SKM-1 treated with dmso at 0.1 percent for 144 hours (cell line): ENCODE measurements around the gene DNAJB12.
"Not testable (repeated sequence)": the region's sequence is repeated elsewhere in the genome, so short reads cannot be mapped to it uniquely, and the experiment has no call there.

Source experiments
- DNase-seq: peaks from one replicate; lab custom pipeline; 2025; ENCODE audit not compliant: unreplicated experiment; lab: John Stamatoyannopoulos, UW

The DNAJB12 gene

DNA sequence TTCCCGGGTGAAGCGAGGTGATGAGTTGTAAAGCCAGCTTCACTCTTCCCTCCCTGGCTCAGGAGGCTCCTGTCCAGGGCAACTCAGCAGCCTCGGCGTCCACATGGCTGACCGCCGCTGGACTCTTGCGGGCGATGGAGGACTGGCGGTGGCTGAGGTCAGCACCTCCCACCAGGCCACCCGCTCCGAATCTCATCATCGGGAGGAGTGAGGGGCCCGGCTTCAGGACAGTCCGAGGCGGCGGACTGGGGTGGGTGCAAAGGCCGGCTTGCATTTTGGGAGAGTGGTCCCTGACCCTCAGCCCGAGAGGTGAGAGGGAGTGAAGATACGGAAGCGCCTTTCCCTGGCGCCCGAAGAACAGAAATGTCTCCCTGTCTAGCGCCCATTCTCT, 759 bp downstream of the DNAJB12 start:
- no peak for DNase-seq

DNA sequence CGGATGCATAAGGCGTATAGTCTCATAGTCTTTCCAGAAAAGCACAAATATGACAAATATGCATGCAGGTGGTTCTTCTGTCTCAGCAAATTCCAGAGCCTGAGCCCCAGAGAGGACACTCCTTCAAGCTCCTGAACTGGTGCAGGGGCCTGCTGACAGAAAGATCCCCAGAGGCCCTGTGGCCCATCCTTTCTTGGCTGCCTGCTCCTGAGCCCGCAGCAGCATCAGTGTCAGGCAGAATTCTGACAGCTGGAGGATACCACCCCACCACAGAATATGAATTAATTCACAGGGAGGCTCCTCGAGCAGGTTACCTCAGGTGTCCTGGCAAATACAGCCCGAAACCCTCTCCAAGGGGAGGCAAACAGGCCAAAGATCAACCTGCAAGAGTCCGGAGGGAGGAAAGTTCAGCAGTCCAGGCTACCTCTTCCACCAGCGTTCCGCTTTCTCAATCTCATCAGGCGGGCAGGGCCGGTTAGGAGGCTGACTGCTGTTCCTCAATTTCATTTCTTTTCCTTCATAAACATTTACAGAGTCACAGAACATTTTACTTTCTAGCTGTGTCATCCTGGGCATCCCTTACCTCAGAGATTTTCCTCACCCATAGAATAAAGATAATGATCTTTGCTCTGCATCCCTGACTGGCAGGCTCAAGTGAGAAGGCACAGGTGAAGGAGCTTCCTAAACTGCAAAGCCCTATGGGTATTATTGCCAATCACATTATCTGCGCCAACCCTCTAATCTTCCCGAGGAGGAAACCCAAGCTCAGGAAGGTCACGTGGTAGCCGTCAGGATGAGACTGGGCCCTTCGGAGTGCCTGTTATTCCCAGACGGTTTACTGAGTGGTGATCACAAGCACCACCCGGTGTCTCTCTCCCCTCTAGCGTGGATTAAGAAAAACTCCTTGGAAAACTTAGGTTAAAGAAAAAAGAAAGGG, 1.4 kb downstream of the DNAJB12 start:
- no peak for DNase-seq

DNA sequence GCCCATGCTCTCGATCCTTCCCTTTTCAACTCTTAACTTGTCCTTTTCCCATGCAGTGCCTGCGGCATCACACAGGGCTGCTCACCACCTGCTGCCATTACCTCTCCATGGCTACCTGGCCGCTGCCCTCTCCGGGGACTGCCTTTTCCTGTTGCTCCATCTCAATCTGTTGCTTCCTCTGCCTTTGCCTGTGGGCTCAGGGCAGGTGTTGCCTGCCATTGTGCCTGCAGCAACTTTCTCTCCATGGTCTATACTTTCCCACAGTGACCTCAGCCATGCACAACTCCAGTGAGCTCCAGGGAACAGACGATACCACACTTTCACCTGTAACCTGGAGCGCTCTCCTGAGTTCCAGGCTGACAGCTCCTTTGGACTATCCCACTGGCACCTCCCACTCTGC, 3.2 kb downstream of the DNAJB12 start:
- DNase-seq: no peak

DNA sequence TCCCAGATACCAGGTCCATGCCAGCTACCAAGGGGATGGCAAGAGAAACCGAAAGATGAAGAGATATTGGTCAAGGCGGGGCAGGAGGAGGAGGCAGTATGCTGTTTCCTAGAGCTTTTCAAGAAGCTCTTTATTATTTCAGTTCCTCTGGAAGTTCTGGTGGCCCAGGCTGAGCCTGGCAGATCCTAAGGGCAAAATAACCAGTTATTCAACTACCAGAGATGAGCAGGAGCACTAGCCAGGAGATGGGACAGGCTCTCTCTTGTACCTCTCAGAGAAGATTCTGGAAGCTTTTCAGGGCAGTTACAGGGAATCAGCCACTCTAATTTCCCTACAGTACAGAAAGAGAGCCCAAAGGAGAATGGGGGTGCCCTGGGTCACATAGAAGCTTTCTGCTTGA, 5.3 kb downstream of the DNAJB12 start:
- DNase-seq: no peak

DNA sequence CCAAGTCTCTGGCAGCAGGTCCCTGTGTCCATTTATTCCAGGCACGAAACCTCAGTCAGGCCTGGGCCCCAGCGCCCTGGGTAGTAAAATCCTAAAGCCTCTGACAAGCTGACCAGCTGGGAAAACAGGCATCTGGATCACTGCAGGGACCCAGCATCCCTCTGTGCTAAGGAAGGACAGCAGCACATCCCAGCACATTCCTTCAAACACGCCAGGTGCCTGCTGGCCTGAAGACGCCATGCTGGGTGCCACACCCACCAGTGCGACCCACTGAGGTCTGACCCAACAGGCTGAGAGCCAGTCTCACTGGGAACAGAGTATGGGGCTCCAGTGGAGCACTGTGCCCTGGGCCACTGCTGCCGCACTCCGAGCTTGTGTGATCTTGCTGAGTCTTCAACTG, 6.4 kb downstream of the DNAJB12 start:
- no peak for DNase-seq

DNA sequence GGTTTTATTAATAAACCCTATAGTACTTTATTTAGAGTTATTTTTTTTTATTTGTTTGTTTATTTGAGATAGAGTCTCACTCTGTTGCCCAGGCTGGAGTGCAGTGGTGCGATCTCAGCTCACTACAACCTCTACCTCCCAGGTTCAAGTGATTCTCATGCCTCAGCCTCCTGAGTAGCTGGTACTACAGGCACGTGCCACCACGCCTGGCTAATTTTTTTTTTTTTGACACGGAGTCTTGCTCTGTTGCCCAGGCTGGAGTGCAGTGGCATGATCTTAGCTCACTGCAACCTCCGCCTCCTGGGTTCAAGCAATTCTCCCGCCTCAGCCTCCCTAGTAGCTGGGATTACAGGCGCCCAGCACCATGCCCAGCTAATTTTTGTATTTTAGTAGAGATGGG, 8.6 kb downstream of the DNAJB12 start:
- DNase-seq: not testable (repeated sequence)

DNA sequence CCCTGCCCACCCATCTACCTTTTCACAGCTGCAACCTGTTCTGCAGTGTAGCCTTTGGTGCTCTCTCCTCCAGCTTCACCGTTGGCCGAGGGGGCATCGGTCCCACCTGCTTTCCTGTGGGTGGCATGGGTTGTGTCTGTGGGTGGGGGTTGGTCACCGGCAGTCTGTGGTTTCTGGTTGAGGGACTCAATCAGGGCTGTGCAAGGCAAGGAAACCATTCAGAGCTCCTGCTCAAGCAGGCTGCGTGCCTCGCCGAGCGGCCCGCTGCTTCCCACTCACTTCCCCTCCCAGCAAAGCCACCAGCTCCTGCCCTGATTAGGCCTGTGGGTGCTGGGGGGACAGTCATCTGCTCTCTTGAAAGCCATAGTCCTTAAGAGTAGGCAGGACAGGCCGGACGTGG, 9.8 kb downstream of the DNAJB12 start:
- DNase-seq: no peak

DNA sequence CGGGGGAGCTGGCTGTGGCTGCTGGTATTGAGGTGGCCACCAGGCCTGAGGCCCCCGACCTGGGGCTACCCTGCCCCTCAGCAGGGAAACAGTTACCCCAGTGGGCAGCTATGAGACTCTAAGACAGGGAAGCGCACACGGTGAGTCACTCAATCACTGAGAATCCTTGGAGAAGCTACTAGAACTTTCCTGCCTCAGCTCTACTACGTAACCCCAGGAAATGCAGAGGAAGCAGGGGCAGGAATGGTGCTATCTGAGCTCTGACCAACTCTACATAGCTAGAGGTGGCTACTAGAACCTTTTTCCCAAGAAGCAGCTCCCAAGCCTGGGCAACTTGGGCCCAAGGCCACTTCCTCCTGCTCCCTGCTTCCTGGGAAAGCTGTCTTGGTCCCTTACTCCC, 11.8 kb downstream of the DNAJB12 start:
- DNase-seq: no peak

DNA sequence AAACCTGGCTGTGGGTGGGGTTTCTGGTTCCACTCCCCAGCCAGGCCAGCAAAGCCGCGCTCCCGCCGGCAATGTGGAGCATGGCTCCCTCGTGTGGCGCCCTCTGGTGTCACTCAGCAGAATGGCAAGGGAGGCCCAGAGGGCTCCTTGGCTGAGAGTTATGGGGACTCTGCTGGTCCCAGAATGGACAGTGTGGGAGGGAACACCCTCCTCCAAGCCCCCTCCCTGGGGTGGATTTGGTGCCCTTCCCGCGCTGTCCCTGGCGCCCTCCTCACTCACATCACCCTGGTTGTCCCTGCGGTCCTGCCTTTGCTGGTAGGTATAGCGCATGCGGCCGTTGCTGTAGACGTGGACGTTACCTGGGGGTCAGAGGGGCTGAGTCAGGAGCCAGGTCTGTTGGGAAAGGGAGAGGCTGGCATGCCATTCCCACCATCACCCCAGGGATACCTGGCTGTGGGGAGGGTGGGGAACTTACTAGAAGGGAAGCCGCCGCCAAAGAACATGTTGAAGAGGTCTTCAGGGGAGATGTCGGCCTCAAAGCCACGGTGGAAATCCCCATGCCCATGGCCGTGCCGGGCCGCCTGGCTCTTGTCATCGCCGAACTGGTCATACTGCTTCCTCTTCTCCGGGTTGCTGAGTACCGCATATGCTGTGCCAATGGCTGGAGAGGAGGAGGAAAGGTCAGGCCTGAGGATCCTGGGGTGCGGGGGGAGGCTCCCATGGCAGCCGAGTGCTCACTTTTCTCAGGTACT, 14.0 kb downstream of the DNAJB12 start:
- DNase-seq: peak; percentile 50

DNA sequence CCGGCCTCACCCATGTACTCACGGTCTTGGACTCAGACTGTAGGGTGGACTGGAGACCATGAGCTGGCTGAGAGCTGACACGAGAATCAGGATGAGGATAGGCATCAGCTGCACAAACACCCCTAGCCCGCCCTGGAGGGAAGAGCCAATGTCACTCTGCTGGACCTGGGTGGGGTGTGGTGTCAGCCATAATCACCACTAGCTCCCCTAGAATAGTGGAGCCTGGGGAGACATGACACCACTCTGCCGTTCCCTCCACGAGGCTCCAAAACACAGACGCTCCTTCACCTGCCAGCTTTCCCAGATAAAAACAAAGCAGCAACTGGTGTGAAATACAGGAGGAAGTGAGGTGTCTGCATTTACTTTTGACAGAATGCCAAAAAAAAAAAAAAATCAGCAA, 16.5 kb downstream of the DNAJB12 start:
- no peak for DNase-seq

DNA sequence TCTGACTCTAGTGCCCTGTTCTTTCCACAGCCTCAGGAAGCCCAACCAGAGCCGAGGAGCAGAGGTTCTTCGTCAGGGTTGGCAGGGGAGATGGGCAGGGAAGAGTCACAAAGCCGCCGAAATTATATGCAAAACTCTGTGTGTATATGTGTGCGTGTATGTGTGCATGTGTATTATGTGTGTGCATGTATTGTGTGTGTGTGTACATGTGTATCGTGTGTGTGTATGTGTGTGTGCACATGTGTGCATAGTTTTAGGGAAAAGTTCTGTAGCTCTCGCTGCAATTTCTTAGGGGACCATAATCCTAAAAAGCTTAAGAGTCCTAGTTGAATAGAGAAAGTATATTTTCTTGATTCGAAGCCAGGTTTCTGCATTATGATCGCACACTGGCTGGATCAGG, 17.0 kb downstream of the DNAJB12 start:
- no peak for DNase-seq

DNA sequence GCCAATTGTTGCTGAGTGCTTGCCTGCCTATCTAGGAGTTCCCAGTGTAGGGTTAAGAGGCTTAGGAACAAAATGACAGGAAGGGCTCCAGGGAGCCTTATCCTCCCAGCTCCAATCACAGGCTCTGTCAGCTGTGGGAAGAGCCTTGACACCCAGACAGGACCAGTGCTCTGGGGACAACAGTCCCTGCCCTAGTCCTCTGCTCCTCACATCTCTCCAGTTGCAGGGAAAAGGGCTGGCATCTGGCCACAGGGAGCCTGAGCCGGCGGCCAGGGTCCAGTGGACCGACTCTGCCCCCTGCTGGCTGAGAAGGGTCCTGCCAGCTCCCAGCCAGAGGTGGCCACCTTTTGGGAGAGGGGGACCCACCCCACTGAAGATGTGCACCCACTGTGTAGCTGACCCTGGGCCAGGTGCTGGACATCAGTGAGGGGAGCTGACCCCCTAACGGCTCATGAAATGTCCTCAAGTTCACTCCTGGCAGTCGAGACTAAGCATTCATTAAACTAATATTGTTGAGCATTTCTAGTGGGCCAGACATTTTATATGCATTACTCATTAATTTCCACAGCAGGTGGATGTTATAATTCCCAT, 17.6 kb downstream of the DNAJB12 start:
- peak; percentile 20 for DNase-seq

DNA sequence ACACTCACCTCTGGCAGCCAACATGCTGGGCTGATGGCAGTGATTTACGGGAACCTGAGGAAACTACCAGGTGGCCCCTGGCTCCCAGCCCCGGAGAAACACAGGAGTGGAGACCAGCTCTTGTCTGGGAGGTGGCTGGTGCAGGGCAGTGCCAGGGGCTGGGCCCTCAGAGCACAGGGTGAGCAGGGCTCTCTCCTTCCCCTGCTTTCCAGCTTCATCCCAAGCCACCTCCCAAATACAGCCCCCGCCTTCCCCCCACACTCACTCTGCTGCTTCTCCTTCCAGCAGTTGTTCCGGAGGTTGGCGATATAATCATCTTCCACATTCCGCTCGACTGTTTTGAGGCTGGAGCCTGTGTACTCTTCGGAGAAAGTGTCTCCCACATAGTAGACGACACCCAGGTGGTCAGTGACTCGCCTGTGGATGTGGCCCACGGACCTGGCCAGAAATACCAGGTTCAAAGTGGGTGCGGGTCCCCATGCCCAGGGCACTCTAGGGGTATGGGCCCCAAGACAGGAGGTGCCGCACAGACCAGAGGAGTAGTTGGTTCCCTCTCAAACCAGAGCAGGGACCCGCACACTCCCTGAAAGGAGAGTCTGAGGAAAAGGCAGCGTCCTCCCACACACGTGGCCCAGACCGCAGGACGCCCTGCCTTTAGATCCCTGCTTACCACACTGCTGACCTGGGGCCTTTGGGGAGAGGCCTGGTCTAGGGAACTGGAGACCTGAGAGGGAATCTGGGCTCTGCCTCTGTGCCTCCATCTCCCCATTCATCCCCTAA, 18.3 kb downstream of the DNAJB12 start:
- DNase-seq: no peak

DNA sequence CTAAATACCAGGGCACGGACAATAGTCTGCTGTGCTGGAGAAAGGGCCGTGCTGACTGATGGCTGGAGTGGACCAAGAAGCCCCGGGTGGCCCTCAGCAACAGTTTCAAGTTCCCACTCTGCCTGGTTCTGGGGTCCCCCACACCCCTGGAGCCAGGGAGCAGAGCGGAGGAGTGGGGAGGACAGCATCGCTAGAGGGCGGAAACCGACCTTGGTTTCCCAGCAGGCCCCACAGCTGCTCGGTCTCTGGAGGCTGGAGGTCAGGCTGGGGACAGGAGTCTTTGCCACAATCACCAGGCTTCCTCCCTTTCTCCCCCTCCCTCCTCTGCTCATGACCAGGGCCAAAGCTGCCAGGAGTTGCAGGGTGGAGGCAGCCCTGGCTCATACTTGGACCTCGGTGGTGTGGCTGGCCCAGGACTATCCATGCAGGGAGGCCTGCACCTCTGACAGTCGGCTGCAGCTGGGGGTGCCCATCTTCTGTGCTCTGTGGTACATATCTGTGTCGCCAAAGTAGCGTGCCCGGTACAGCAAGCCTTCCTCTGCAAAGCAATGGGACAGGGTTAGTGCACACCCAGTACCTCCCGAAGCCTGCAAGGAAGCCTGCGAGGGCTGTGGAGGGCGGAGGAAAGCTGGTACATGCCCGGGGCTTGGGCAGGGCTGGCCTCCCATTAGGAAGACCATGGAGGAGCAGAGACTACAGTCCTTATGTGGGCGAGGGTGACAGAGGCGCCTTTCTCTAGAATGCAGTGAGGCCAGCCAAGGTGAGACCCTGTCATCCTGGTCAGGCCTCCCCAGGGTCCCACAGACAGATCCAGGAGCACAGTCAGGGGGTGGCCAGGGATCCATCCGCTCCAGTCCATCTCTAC, 19.1 kb downstream of the DNAJB12 start:
- peak; percentile 80 for DNase-seq

DNA sequence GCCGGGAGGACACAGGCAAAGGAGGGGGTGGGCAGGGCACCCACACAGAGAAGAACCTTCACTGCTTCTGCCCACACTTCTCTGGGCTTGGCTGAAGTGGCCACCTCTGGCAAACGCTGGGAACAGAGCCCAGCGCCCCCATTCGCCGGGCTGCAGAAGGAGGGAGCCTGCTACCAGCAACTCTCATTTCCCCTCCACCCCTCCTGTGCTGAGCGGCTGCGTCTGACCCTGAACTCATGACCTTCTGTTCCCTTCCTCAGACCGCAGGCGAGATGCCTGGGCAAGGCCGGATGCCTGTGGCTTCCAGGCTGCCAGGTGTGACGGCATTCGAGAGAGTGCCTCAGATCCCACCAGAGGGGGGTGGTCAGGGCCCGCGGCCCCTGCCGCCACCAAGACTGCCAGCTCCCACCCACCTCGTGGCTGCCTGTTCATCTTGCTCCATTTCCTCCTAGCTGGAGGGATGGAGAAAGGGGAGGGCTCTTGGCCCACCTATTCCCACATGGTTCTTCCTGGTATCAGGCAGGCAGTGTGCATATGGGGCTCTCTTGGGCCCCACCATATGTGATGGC, 19.8 kb downstream of the DNAJB12 start:
- peak; percentile 71 for DNase-seq

DNA sequence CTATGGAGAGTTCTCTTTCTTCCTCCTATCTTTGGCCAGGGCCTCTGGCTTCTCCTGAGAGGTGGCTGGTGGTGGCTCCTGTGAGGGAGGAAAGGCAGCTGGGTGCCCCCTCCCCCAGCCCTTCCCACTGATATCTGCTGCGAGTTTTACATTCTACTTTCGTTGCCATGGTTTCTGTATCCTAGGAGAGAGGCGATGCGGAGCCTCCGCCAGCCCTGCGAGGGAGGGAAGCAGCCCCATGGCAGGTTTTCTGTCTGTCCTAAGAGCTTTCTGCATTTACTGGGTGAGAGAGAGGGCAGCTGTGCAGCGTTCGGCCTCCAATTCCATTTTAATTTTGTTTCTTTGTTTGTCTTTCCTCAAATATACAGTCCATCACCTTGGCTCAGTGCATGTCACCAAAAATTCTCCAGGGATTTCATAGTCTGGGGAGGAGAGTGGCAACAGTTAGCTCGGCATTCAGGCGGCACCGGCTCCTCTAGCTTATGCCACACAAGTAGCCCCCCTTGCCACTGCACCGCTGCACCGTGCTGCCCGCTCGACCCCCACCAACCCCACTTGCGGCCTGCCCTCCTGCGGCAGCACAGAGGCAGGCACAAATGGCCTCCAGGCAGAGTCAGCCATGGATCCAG, 20.4 kb downstream of the DNAJB12 start:
- DNase-seq: no peak

DNA sequence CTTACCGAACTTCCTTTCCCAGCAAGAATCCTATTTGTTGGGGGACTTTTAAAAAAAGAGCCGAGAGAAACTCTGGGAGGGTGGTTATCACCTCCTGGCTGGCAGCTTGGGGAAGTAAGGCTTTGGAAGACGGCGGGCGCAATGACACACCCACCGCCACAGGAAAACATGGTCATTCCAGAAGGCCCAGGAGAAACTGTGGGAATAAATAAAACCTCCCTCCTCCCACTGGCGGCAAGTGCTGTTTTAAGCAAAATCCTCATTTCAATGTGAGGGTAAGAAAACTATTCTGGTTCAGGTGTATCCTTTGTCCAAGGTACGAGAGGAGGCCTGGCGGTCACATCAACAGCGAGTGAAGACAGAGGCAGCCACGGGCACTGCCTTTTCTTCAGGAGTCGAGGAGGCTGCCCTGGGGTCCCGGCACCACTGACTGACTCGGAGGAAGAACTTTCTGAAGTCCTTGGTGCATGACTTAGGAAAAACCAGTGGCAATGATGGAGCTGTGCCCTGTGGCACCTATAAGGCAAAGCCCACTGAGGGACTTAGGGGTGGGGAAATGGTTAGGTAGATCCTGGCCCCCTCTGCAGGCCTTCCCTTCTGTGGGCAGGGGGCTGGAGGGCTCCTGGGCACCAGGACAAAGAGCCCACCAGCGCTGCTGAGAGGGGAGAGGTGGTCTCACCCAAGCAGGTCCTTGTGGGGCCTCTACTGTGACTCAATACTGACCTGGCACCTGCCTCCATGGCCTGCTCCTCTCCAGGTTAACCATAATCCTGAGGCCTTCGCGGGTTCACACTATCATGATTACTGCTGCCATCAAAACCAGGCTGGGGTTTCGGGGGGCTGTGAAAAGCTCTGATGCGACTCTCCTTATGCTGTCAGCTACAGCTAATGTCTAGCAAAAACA, 21.4 kb downstream of the DNAJB12 start:
- DNase-seq: no peak

DNA sequence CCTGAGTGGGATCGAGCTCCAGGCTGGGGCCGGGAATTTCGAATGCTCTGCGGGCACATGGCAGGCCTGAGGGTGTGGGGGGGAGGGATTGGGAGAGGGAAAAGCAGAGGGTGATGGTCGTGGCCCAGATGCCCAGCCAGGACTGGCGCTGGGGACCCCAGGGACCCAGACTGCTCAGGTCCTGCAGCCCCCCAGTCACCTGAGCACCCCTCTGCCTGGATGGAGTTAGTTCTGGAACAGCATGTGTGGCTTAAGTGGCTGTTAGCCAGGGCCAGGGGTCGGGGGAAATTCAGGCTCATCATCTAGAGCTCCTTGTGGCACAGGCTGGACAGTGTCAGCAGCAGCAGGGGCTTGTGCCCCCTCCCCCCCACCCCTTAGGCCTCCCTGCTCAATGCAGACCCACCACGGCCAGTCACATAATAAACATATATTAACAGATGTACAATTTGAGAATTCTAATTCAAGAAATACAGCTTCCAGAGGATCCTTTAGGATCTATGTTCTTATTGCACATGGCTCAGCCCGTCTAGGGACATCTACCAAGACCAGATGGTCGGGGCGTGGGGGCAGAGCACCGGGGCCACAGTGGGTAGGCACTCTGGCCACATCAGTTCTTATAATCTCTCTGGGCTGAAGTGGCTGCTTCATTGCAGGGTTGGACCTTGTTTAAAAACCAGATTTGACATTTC, 22.2 kb downstream of the DNAJB12 start:
- no peak for DNase-seq
